BJ (cell line): Measurements from ENCODE around the gene SKIC8. TPM values are rescaled to one million over a fixed set of nuclear protein-coding genes. Genes with fewer than 3 reads are reported as not detected.

ENCODE experiments used
- CTCF ChIA-PET: fragments of 350-600 bp; formaldehyde crosslinking; extraction: SDS; loops from one replicate; lab custom pipeline; 2021; ENCODE audit warnings: antibody characterized with exemption, inconsistent platforms; lab: Yijun Ruan, JAX
- POLR2A ChIA-PET: fragments of 300-600 bp; sonication (Branson Sonifier 250); formaldehyde crosslinking; extraction: SDS; loops from one replicate; lab custom pipeline; 2021; ENCODE audit warnings: antibody characterized with exemption; lab: Charles Lee
- DNase-seq: peaks from one replicate; pipeline ENCODE4 v3.0.0-alpha.2; 2011; ENCODE audit warnings: low read depth
- H3K27me3 ChIP-seq: 2 replicates; pipeline ENCODE4 v1.6.0; 2011; ENCODE audit warnings: low read length; ENCODE audit not compliant: control insufficient read depth, insufficient read depth
- H3K36me3 ChIP-seq: 2 replicates; pipeline ENCODE4 v1.5.1; 2011; ENCODE audit warnings: low read length; ENCODE audit not compliant: control insufficient read depth, insufficient read depth
- H3K4me3 ChIP-seq: 2 replicates; pipeline ENCODE4 v1.5.1; 2011; ENCODE audit warnings: low read depth, mild to moderate bottlenecking, control low read depth, low read length
- CTCF ChIP-seq: IDR thresholded peaks from 2 replicates; pipeline ENCODE4 v1.5.1; 2011; ENCODE audit warnings: low read depth, mild to moderate bottlenecking, control low read depth, inconsistent platforms, low read length, moderate library complexity; ENCODE audit not compliant: insufficient read depth
- polyA plus RNA-seq: library from polyadenylated mRNA; depleted of rRNA; stranded (reverse); fragments of >200 nt; gene quantifications from 2 replicates; pipeline ENCODE4 v1.2.3, GENCODE V29; 2011

Gene SKIC8
- polyA plus RNA-seq, 1 experiment: 72.8 TPM

- CTCF ChIA-PET: interaction anchor here (0.7 to 2.1 kb wide), 7 partner anchors 11 to 623 kb away, joined by 3 to 5 read pairs (median 3); partner anchors contain the start of gene SKIC8
- no peaks in the 10 kb centered on the region for H3K27me3 ChIP-seq
- POLR2A ChIA-PET: no interaction called here
- TF ChIP-seq CTCF: no peak
- H3K36me3 ChIP-seq: peaks cover 5% of the 10 kb centered on the region; the same call in 1 of the 2 replicates
- DNase-seq: no peak
- no peak overlapping the region for H3K4me3 ChIP-seq
Observed at GRCh38 chr15:78282324-78282723, 17.1 kb downstream of the SKIC8 start.

GRCh38 chr15:78280319-78281072, 18.9 kb downstream of the SKIC8 start:
- peaks cover 5% of the 10 kb centered on the region; the same call in 1 of the 2 replicates for H3K36me3 ChIP-seq
- no peak for TF ChIP-seq CTCF
- H3K4me3 ChIP-seq: no peak overlapping the region
- no peak for DNase-seq
- H3K27me3 ChIP-seq: no peaks in the 10 kb centered on the region
- ChIA-PET POLR2A (no interaction called here), CTCF (interaction anchor here (0.7 to 2.1 kb wide), 5 partner anchors 10 to 172 kb away, joined by 3 to 5 read pairs (median 3); no protein-coding TSS in a partner anchor)

- H3K36me3 ChIP-seq: peaks cover 3% of the 10 kb centered on the region; the same call in 1 of the 2 replicates
- H3K27me3 ChIP-seq: no peaks in the 10 kb centered on the region
- DNase-seq: no peak
- ChIA-PET CTCF (interaction anchor here (0.8 kb wide), 1 partner anchor 23 kb away, joined by 4 read pairs; the partner anchor contains the start of gene SKIC8), POLR2A (no interaction called here)
- no peak overlapping the region for H3K4me3 ChIP-seq
- no peak for TF ChIP-seq CTCF
Observed at GRCh38 chr15:78276064-78276943, 23.1 kb downstream of the SKIC8 start.

- TF ChIP-seq CTCF: no peak
Observed at GRCh38 chr15:78274994-78275393, 24.4 kb downstream of the SKIC8 start.

GRCh38 chr15:78272776-78273175, 26.6 kb downstream of the SKIC8 start:
- no peak for DNase-seq
- ChIA-PET POLR2A (no interaction called here), CTCF (interaction anchor here (0.6 to 1.1 kb wide), 3 partner anchors 19 to 49 kb away, joined by 3 to 4 read pairs (median 3); no protein-coding TSS in a partner anchor)
- Histone ChIP-seq H3K27me3 (no peaks in the 10 kb centered on the region), H3K4me3 (no peak overlapping the region), H3K36me3 (0 out of 2 replicates have a peak, but pooled peaks cover 2% of the 10 kb centered on the region)
- TF ChIP-seq CTCF: no peak

More at GRCh38 chr15:78274994-78275393, 24.4 kb downstream of the SKIC8 start:
- DNase-seq: no peak
- ChIA-PET POLR2A (no interaction called here), CTCF (interaction anchor here (0.8 to 1.1 kb wide), 2 partner anchors 13 to 25 kb away, joined by 3 to 4 read pairs; partner anchors contain the start of gene SKIC8)
- Histone ChIP-seq H3K4me3 (no peak overlapping the region), H3K36me3 (peaks cover 3% of the 10 kb centered on the region; the same call in 1 of the 2 replicates), H3K27me3 (no peaks in the 10 kb centered on the region)
